ENCODE measurements around the gene STXBP6.

The STXBP6 gene

GRCh38 chr14:24996930-24997725 lies 52.8 kb downstream of the STXBP6 start:
- TF ChIP-seq CTCF (IDR thresholded peaks at IDR 0.05; ENCODE audit: insufficient read depth, missing control alignments) = no peak
- no peak for DNase-seq (ENCODE audit: insufficient read length, low spot score)
- no peak for FAIRE-seq

- FAIRE-seq = no peak
- DNase-seq (ENCODE audit: insufficient read length, low spot score) = no peak
- TF ChIP-seq CTCF (IDR thresholded peaks at IDR 0.05; ENCODE audit: insufficient read depth, missing control alignments) = no peak
These were observed 54.9 kb downstream of the STXBP6 start for GRCh38 chr14:24995016-24995415.

GRCh38 chr14:24993631-24994030 lies 56.3 kb downstream of the STXBP6 start:
- TF ChIP-seq CTCF (IDR thresholded peaks at IDR 0.05; ENCODE audit: insufficient read depth, missing control alignments) = no peak
- DNase-seq (ENCODE audit: insufficient read length, low spot score) = no peak
- no peak for FAIRE-seq

- FAIRE-seq (no peak), DNase-seq (ENCODE audit: insufficient read length, low spot score) (no peak)
- TF ChIP-seq CTCF (IDR thresholded peaks at IDR 0.05; ENCODE audit: insufficient read depth, missing control alignments) = no peak
These were observed 57.2 kb downstream of the STXBP6 start for GRCh38 chr14:24992624-24993360.

- FAIRE-seq (no peak), DNase-seq (ENCODE audit: insufficient read length, low spot score) (no peak)
- no peak for TF ChIP-seq CTCF (IDR thresholded peaks at IDR 0.05; ENCODE audit: insufficient read depth, missing control alignments)
These were observed 58.1 kb downstream of the STXBP6 start for GRCh38 chr14:24991821-24992220.

GRCh38 chr14:24991288-24991687 lies 58.7 kb downstream of the STXBP6 start:
- no peak for DNase-seq (ENCODE audit: insufficient read length, low spot score)
- no peak for TF ChIP-seq CTCF (IDR thresholded peaks at IDR 0.05; ENCODE audit: insufficient read depth, missing control alignments)
- no peak for FAIRE-seq

- FAIRE-seq (no peak), DNase-seq (ENCODE audit: insufficient read length, low spot score) (no peak)
- TF ChIP-seq CTCF (IDR thresholded peaks at IDR 0.05; ENCODE audit: insufficient read depth, missing control alignments) = no peak
These were observed 59.2 kb downstream of the STXBP6 start for GRCh38 chr14:24990773-24991172.

Data from D721Med (cell line).